ENCODE results near the gene ADGRE3.
"Not testable (repeated sequence)": the region's sequence is repeated elsewhere in the genome, so short reads cannot be mapped to it uniquely, and the experiment has no call there.

ADGRE3 gene

DNA sequence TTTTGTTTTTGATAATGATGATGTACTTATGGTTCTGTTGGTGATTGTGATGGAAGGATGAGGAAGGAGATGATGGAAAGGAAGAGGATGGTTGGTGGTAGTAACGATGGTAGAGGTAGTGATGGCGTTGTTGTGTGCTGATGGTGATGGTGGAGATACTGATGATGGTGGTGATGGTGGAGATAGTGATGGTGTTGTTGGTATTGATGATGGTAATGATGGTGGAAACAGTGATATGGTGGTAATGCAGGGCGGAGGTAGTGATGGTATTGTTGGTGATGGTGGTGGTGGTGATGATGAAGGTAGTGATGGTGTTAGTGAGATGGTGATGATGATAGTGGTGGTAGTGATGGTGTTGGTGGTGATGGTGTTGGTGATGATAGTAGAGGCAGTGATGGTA is 79.1 kb downstream of the ADGRE3 start:
- no peak for DNase-seq (ENCODE audit: low read depth)

DNA sequence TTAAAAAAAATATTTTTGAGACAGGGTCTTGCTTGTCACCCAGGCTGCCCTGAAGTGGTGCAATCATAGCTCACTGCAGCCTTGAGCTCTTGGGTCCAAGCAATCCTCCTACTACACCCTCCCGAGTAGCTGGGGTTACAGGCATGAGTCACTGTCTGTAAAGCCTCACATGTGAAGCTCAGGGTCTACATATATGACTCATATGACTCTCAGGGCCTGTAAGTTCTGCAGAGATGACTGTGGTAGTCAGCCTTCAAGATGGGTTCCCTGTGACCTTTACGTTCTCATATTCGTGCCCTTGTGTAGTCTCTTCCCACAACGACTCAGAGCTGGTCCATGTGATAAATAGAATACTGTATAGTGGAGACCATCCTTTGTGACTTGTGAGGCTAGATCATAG is 85.2 kb downstream of the ADGRE3 start:
- peak; percentile 13 for DNase-seq (ENCODE audit: low read depth)

DNA sequence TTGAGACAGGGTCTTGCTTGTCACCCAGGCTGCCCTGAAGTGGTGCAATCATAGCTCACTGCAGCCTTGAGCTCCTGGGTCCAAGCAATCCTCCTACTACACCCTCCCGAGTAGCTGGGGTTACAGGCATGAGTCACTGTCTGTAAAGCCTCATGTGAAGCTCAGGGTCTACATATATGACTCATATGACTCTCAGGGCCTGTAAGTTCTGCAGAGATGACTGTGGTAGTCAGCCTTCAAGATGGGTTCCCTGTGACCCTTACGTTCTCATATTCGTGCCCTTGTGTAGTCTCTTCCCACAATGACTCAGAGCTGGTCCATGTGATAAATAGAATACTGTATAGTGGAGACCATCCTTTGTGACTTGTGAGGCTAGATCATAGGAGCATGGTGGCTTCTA is 89.5 kb downstream of the ADGRE3 start:
- peak; percentile 30 for DNase-seq (ENCODE audit: low read depth)

DNA sequence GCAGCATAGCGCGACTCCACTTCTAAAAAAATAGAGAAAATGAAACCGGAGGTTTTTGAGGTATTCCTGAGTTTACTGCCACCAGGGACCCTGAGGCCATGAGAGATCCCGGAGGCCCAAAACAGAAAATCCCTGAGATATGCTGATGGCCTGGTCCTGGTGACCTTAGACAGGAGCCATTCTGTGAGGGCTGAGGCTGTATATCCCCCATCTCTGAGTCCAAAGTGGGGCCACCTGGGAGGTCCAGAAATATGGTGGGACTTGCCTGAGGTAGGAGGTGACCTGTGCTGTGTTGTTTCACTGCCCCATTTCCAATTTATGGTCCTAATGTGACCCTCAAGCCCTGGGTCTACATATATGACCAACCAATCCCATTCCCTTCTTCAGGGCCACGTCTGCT is 90.3 kb downstream of the ADGRE3 start:
- not testable (repeated sequence) for DNase-seq (ENCODE audit: low read depth)

DNA sequence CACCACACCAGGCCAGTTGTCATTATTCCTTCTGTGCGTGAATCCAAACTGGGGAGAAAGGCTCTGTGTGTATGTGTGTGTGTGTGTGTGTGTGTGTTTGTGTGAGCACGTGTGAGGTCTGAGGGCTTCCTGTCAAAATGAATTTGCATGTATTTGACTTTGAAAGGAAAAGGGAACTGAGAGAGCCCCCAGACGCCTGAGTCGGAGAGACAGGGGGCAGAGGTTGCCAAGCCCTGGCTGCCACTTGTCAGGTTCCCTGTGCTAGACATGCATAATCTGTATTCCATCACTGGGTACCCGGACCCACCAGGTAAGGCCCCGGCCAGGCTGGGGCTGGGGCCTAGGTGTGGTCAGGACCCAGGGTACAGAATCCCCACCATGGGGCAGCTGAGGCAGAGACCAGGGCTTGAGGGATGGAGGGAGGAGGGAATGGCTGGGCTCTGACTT is 91.7 kb downstream of the ADGRE3 start, which contains the start of gene CLEC17A:
Gene CLEC17A, plus strand, starts transcription at position 191 of the 447 bp plus-strand sequence. Its CDS starts 77 bp downstream, at position 268.
- DNase-seq (ENCODE audit: low read depth), result no peak

DNA sequence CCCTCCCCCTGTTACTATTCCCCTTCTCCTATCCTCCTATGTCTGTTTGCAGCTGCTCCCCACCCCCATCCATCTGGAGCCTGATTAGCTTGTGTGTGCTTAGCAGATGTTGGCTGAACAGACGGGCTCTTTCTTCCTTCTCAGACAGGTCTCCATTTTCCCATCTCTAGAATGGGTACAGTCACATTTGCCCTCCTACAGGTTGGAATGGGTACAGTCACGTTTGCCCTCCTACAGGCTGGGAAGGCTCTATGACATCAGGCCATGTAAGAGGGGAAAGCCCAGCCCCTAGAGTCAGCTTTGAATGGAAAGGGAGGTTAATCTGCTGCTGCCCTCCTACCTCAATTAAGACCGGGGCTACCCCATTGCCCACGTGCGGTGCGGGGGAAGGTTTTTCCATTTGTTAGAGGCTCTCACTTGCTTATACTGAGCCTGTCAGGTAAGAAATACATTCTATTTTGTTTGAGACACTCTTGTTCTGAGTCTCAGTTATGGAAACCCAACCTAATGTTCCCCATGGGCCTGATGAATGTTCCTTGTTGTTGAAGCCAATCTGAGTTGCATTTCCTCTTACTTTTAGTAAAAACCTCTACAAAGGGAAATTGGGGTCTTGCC is 93.9 kb downstream of the ADGRE3 start:
- peak; percentile 58 for DNase-seq (ENCODE audit: low read depth)

DNA sequence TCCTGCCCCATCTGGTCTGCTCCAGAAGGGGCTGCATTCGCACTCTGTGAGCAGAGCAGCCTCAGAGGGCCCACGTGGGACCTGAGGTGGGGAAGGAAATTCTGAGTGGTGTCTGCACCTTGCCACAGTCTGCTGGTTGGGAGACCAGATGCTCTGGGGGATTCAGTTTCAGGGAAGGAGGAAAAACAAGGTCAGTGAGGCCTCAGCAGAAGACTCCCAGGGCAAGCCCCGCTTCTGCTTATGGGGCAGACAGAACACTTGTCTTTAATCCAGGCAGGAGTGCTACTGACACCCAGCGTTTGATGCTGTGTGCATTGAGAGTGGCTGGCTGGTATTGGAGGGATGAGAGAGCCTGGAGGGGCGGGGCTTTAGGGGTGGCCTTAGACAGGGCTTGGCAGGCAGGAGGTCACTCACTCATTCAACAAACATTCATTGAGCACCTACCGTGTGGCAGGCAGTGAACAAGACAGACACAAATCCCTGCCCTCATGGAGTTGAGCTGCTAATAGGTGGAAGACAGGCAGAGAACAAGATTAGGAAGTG is 96.7 kb downstream of the ADGRE3 start:
- no peak for DNase-seq (ENCODE audit: low read depth)

DNA sequence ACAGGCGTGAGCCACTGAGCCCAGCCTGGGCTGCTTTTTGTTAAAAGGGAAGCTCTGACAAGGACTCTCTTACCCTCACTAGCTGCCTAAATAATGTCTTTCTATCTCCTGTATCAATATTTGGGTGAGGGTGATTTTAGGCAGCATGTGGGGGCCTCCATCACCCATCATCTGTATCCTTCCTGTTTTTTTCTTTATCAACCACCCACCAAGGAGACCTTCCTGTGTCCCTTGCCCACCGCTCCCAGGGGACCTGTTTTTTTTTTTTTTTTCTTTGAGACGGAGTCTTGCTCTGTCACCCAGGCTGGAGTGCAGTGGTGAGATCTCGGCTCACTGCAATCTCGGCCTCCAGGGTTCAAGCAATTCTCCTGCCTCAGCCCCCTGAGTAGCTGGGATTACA is 97.4 kb downstream of the ADGRE3 start:
- no peak for DNase-seq (ENCODE audit: low read depth)

DNA sequence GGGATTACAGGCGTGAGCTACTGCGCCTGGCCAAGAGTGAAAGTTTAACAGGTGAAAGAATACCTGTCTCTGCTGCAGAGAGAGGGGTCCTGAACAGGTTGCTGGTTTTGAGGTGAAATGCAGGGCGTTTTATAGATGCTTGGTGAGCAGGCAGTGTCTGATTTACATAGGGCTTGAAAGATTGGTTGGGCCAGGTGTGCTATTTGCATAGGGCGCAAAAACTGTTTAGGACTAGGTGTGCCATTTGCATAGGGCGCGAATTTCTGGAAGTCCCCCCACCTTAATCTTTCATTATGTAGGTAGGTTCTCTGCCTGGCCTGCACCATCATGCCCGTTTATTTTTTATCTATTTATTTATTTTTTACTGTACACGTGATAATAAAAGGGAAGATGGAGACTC is 98.3 kb downstream of the ADGRE3 start:
- no peak for DNase-seq (ENCODE audit: low read depth)

DNA sequence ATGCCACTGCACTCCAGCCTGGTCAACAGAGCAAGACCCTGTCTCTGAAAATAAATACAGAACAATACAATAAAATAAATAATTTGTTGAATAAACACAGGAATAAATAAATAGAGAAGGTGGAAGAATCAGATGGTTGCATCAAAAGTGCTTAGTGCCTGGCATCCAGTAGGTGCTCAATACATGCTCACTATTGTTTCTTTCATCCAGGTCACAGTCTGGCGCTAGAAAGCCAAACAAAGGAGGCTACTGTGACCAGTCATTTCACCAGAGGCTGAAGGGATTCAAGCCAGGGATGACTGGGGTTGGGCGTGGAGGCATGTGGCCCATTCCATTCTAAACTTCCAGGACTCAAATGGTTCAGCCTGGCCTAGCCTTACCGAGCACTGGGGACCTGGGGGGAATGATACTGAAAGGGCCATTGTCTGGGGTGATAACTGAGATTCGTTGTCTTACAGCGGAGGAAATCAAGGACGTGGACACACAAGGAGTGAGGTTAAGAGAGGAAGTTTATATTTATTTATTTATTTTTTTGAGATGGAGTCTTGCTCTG is 99.1 kb downstream of the ADGRE3 start:
- no peak for DNase-seq (ENCODE audit: low read depth)

DNA sequence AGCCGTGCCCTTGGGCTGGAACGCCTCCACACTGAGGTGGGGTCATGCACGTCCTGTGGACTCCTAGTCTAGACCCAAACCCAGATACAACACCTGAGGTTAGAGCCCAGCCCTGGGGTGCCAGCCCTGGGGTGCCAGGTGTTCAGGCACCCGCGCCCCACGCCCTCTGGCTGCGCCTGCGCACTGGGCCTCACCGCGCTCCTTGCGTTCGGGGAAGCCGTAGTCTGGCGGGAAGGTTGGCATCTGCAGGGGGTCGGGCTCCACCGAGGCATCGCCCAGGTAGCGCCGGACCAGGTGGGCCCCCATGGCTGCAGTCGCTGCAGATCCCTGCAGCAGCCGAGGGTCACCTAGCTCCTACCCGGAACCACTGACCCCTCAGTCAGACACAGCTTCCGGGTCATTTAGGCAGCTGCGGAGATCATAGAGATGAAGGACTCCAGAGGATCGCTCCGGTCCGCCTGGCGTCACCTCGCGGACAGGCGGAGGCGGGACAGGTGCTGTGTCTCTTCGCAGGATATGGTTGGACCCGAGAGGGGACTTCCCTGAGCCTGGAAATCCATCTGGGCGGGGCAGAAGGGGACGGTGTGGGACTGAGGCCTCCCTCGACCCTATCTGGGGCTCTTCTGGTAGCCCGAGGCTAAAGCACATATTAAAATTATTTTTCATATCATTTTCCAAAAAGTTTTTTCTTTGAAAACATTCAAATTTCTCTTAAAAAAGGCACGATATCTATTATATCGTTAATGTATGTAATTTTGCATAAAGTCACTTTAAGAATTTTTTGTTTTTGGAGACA is 102.8 kb downstream of the ADGRE3 start, which contains the start of gene NDUFB7:
Gene NDUFB7, minus strand, starts transcription at position 372 of the 796 bp plus-strand sequence. Its CDS starts 66 bp downstream, at position 306.
- DNase-seq (ENCODE audit: low read depth), result peak; percentile 88

DNA sequence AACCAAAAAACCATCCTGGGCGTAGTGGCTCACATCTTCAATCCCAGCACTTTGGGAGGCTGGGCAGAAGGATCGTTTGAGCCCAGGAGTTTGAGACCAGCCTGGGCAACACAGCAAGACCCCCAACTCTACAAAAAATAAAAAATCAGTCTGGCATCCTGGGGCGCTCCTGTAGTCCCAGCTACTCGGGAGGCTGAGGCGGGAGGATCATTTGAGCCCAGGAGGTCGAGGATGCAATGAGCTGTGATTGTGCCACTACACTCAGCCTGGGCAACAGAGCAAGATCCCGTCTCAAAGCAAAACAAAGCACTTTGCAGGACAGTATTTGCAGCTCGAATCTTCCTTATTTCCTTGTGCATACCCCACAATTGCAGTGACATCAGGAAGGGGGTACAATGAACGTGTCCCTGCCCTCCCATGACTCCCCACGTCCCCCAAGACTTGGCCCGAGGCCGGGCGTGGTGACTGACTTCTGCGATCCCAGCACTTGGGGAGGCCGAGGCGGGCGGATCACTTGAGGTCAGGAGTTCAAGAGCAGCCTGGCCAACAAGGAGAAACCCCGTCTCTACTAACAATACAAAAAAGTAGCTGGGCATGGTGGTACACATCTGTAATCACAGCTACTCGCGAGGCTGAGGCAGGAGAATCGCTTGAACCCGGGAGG is 103.6 kb downstream of the ADGRE3 start:
- no peak for DNase-seq (ENCODE audit: low read depth)
